NOMO-1 (cell line): ENCODE measurements around the gene SLC6A15.

Experiments
- DNase-seq, 2 experiments: peaks; one replicate each; lab custom pipeline; 2025; ENCODE audit not compliant: unreplicated experiment in 2 of 2; lab: John Stamatoyannopoulos, UW

Gene SLC6A15

GRCh38 chr12:84875241-84875640, 37.4 kb downstream of the SLC6A15 start:
- DNase-seq, result no peak

GRCh38 chr12:84874825-84875139, 37.8 kb downstream of the SLC6A15 start:
- DNase-seq, result no peak

GRCh38 chr12:84874125-84874824, 38.3 kb downstream of the SLC6A15 start:
- DNase-seq, result peak in 1 of 2 experiments; percentile 38

DNA sequence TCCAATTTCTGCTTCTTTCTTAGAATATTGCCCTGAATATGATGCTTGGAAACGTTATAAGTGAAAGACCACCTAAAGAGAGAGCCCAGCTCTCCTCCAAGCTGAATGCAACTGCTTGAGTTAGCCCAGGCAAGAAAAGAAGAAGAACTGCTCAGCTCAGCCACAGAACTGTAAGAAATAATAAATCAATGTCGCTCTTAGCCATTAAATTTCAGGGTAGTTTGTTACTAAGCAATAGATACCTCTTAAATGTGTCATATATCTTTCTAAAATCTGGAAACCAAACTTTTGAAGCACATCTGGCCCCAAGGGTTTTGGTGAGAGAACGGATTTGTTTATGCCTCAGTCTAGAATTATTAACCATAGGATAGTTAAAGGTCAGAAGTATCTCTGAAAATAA, 50.4 kb downstream of the SLC6A15 start:
- DNase-seq, result no peak

DNA sequence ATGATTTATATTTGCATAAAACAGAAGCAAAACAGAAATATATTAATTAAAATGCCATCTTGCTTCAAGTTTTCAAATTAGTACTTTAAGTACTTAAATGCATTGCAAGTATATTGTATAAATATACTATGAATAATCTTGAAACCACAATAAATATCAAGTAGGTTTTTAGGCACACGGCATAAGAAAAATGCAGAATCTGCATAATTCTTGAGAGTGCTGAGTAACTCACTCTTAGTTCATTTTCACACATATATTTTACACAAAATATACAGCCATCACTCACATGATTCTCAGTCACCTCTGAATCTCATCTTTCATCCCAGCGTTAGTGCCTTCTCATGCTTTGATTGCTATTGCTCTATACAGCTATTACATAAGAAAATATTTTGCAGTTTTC, 51.9 kb downstream of the SLC6A15 start:
- DNase-seq, result no peak

DNA sequence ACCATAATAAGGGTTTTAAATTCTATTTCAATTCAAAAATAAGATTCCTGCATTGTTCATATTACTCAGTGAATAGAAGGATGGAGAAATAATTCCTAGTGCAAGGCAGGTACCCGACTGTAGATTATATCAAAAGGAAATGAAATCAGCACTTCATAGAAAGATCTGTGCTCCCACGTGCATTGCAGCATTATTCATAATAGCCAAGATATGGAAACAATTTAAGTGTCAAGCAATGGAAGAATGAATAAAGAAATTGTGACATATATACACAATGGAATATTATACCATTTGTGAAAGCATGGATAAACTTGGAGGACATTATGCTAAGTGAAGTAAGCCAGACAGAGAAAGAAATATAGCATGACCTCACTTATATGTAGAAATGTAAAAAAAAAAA, 53.8 kb downstream of the SLC6A15 start:
- no peak for DNase-seq

GRCh38 chr12:84857525-84858208, 54.9 kb downstream of the SLC6A15 start:
- DNase-seq, result no peak

- no peak for DNase-seq
Observed at GRCh38 chr12:84856156-84856900, 56.3 kb downstream of the SLC6A15 start.

GRCh38 chr12:84843593-84844144, 68.9 kb downstream of the SLC6A15 start:
- no peak for DNase-seq

DNA sequence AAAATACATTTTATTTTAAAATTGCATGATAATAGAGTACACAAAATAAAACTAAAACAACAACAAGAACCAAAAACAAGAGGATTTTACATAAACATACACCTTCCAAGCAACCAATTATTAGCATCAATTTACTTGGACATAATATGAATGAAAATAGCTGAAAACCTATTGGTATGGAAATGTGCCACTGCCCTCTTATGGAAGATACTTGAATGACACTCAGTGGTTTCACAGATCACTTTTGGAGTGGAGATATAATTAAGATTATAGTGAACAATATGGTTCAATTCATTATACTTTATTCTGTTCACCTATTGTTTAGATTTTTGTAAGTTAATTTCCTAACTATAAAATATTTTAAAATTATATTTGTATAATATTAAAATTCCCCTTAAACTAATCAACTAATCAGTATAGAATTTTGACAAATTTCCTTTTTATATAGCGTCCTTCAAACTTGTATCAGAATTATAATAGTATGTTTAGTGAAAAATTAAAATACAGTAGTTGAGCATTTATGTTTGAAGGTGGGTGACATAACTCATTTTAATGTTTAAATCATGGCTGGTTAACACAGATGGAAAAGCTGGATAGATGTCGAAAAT, 70.1 kb downstream of the SLC6A15 start:
- peak in 1 of 2 experiments; percentile 20 for DNase-seq

DNA sequence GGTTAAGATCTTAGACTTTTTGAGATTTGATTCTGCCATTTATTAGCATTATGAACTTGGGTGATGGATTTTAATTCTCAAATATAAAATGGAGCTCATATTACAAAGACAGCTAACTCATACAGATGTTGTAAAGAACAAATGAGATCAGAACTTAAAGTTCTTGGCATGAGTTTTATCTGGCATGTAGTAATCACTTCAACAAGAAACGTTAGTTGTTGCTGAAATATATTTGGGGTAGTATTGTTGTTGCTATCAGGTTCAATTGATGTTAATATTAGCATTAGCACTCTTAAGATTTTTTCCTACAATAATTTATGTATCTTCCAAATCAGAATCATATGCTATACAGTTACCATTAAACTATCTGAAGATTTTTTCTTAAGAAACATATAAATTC, 71.0 kb downstream of the SLC6A15 start:
- DNase-seq, result no peak

GRCh38 chr12:84840356-84840755, 72.2 kb downstream of the SLC6A15 start:
- DNase-seq, result no peak

GRCh38 chr12:84826925-84827324, 85.7 kb downstream of the SLC6A15 start:
- DNase-seq, result no peak

- no peak for DNase-seq
Observed at GRCh38 chr12:84825149-84825548, 87.5 kb downstream of the SLC6A15 start.

DNA sequence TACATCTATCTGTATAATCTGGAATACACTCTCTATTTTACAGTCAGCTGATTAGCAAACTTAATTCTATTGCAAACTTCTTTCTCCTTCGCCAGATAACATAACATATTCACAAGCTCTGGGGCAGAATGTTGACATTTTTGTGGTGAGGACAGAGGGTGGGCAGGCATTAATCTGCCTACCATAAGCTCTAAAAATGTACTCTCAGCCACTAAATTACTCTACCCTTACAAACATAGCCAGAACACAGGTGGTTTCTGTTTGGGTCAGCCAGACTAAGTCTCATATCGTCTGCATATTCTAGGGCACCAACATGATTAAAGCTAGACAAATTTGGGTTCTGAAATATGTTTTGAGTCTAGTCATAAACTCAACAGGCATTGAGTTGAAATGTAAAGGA, 90.1 kb downstream of the SLC6A15 start:
- DNase-seq, result no peak

DNA sequence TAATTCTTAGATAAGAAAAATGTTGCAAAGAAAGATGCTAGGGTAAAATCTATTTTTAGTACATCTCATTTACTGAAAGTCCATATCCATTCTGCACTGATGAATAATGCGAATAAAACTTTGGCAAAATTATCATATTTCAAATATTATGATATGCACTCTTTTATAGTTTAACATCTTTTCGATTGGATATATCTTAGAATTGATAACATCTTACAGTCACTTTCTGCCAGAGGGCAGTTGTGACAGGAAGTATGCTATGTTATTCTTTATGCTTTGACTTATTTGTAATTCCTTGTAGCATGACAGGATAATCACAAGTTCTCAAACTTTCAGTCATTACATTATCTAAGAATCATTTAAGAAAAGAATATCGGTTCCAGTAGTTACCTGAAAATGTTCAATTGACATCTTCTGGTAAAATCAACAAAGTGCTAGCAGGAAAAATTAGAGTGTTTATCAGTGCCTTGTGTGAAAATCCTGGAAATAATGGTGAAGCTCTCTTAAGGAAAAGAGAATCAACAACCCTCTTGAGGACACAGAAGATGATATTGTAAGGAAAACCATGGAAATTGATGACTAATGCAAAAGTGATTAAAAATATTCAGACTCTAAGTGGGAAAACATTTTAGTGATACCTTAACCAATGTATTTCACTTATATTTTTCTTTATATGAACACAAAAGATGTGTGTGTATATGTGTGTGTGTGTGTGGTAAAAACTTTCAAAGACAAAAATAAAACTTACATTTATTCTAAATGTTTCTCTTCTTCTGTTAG, 95.5 kb downstream of the SLC6A15 start:
- no peak for DNase-seq

GRCh38 chr12:84814664-84815245, 97.8 kb downstream of the SLC6A15 start:
- no peak for DNase-seq

GRCh38 chr12:84813780-84814663, 98.6 kb downstream of the SLC6A15 start:
- DNase-seq, result no peak

DNA sequence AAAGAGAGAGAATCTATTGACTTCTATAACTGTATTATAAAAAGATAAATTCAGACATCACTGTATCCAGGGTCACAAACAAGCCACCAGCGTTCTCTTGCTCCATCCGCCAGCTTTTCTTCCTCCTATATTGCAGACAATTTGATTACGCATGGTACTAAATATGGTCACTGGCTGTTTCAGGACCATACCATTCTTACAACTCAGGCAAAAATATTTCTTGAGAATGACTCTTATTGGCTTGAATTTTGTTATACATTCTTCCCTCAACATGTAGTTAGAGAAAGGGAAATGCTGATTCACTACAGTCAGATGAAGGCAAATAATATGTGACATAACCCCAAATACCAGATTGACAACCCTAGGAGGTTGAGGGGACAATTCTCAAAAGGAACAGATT, 101.3 kb downstream of the SLC6A15 start:
- DNase-seq, result no peak
